OCI-LY1 (cell line): ENCODE data around the gene YPEL2.

ENCODE experiments used
- H2AFZ ChIP-seq: fragments of 200-600 bp; sonication (generic), shearing (Covaris generic); 2 replicates; pipeline ENCODE4 v1.6.0; 2014; ENCODE audit warnings: antibody characterized with exemption, mild to moderate bottlenecking, low read length
- H3F3A ChIP-seq: fragments of 200-600 bp; sonication (generic), shearing (Covaris generic); 2 replicates; pipeline ENCODE4 v1.6.0; 2014; ENCODE audit warnings: mild to moderate bottlenecking, antibody characterized with exemption, low read length, moderate library complexity; ENCODE audit not compliant: insufficient read depth
- H3K27ac ChIP-seq: fragments of 200-600 bp; sonication (generic); 2 replicates; pipeline ENCODE4 v1.5.1; 2014; ENCODE audit warnings: low read length, mixed run types, mild to moderate bottlenecking, low read depth; ENCODE audit not compliant: poor library complexity, severe bottlenecking
- H3K27me3 ChIP-seq: fragments of 200-600 bp; sonication (generic); 2 replicates; pipeline ENCODE4 v1.6.0; 2014; ENCODE audit warnings: antibody characterized with exemption, mild to moderate bottlenecking, low read length, moderate library complexity; ENCODE audit not compliant: insufficient read depth
- H3K36me3 ChIP-seq: fragments of 200-600 bp; sonication (generic); 2 replicates; pipeline ENCODE4 v1.6.1; 2014; ENCODE audit warnings: mild to moderate bottlenecking, antibody characterized with exemption, low read length, moderate library complexity, mixed read lengths; ENCODE audit not compliant: insufficient read depth
- H3K4me1 ChIP-seq: fragments of 200-600 bp; sonication (generic); 2 replicates; pipeline ENCODE4 v1.5.1; 2014; ENCODE audit warnings: mild to moderate bottlenecking, low read length, moderate library complexity; ENCODE audit not compliant: insufficient read depth, severe bottlenecking
- H3K4me2 ChIP-seq: fragments of 200-600 bp; sonication (generic), shearing (Covaris generic); 2 replicates; pipeline ENCODE4 v1.6.1; 2014; ENCODE audit warnings: low read length
- H3K4me3 ChIP-seq: fragments of 200-600 bp; sonication (generic); 2 replicates; pipeline ENCODE4 v1.5.1; 2014; ENCODE audit warnings: low read length, low read depth, mild to moderate bottlenecking, mixed read lengths; ENCODE audit not compliant: poor library complexity, severe bottlenecking
- H3K79me2 ChIP-seq: fragments of 200-600 bp; shearing (Covaris generic); 2 replicates; pipeline ENCODE4 v1.6.1; 2016; ENCODE audit warnings: mixed run types, low read length, mixed read lengths; ENCODE audit not compliant: insufficient read depth
- H3K9ac ChIP-seq: fragments of 200-600 bp; sonication (generic), shearing (Covaris generic); 2 replicates; pipeline ENCODE4 v1.6.1; 2014; ENCODE audit warnings: mild to moderate bottlenecking, low read length, mixed read lengths
- H3K9me2 ChIP-seq: fragments of 200-600 bp; sonication (generic), shearing (Covaris generic); 2 replicates; pipeline ENCODE4 v1.6.1; 2014; ENCODE audit warnings: low read depth, mild to moderate bottlenecking, low read length, mixed read lengths
- H3K9me3 ChIP-seq: fragments of 200-600 bp; shearing (Covaris generic); 2 replicates; pipeline ENCODE4 v1.6.1; 2014; ENCODE audit warnings: low read length, mixed read lengths
- H4K20me1 ChIP-seq: fragments of 200-600 bp; sonication (generic), shearing (Covaris generic); 2 replicates; pipeline ENCODE4 v1.6.0; 2016; ENCODE audit warnings: mild to moderate bottlenecking, low read length; ENCODE audit not compliant: insufficient read depth
- CTCF ChIP-seq: fragments of 200-600 bp; sonication (generic), shearing (Covaris generic); IDR thresholded peaks from 2 replicates; pipeline ENCODE4 v1.5.1; 2017; ENCODE audit warnings: mild to moderate bottlenecking, antibody characterized with exemption, low read length, moderate library complexity, mixed read lengths
- EZH2 ChIP-seq: fragments of 200-600 bp; sonication (generic), shearing (Covaris generic); IDR thresholded peaks from 2 replicates; pipeline ENCODE4 v1.8.0; 2017; ENCODE audit warnings: borderline replicate concordance, mixed run types, mild to moderate bottlenecking, antibody characterized with exemption, low read length, moderate library complexity, mixed read lengths

YPEL2 gene

GRCh38 chr17:59368218-59368857, 36.9 kb downstream of the YPEL2 start:
- Histone ChIP-seq H3K4me2 (no peak overlapping the region), H3K36me3 (no peaks in the 10 kb centered on the region), H3K4me1 (peaks cover 8% of the 10 kb centered on the region), H3K27ac (no peak overlapping the region), H3K9me2 (no peaks in the 10 kb centered on the region), H2AFZ (no peak overlapping the region), H3K79me2 (no peaks in the 10 kb centered on the region), H3K9ac (no peak overlapping the region), H3K9me3 (no peaks in the 10 kb centered on the region), H3K27me3 (no peaks in the 10 kb centered on the region), H3K4me3 (no peak overlapping the region), H4K20me1 (no peaks in the 10 kb centered on the region), H3F3A (no peaks in the 10 kb centered on the region)
- TF ChIP-seq EZH2 = no peak
- no peak for TF ChIP-seq CTCF

GRCh38 chr17:59369031-59369975, 37.8 kb downstream of the YPEL2 start:
- Histone ChIP-seq H3K79me2 (no peaks in the 10 kb centered on the region), H3K4me3 (no peak overlapping the region), H2AFZ (no peak overlapping the region), H3F3A (no peaks in the 10 kb centered on the region), H3K9me3 (no peaks in the 10 kb centered on the region), H3K4me2 (no peak overlapping the region), H3K27ac (no peak overlapping the region), H3K4me1 (peaks cover 8% of the 10 kb centered on the region), H4K20me1 (no peaks in the 10 kb centered on the region), H3K9me2 (no peaks in the 10 kb centered on the region), H3K9ac (no peak overlapping the region), H3K27me3 (no peaks in the 10 kb centered on the region), H3K36me3 (no peaks in the 10 kb centered on the region)
- TF ChIP-seq CTCF = no peak
- TF ChIP-seq EZH2 = no peak

GRCh38 chr17:59370593-59371299, 39.3 kb downstream of the YPEL2 start:
- Histone ChIP-seq H3K9me2 (no peaks in the 10 kb centered on the region), H3F3A (no peaks in the 10 kb centered on the region), H3K4me2 (no peak overlapping the region), H2AFZ (no peak overlapping the region), H3K9ac (no peak overlapping the region), H3K9me3 (no peaks in the 10 kb centered on the region), H3K79me2 (no peaks in the 10 kb centered on the region), H3K4me3 (no peak overlapping the region), H4K20me1 (no peaks in the 10 kb centered on the region), H3K27me3 (no peaks in the 10 kb centered on the region), H3K4me1 (peaks cover 8% of the 10 kb centered on the region), H3K27ac (no peak overlapping the region), H3K36me3 (no peaks in the 10 kb centered on the region)
- TF ChIP-seq EZH2 = no peak
- no peak for TF ChIP-seq CTCF
